Activated CD4-positive, alpha-beta memory T cell treated with anti-CD3 and anti-CD28 coated beads for 36 hours (primary cell): ENCODE results near the gene PRKCH. TPM values are rescaled to one million over a fixed set of nuclear protein-coding genes. Genes with fewer than 3 reads are reported as not detected.

Experiments
- CTCF ChIA-PET: fragments of 350-600 bp; sonication (Branson Sonifier 250); formaldehyde crosslinking; loops from one replicate; lab custom pipeline; 2021; ENCODE audit warnings: antibody characterized with exemption, inconsistent platforms; lab: Charles Lee
- POLR2A ChIA-PET: fragments of 350-600 bp; sonication (Branson Sonifier 250); formaldehyde crosslinking; loops from one replicate; lab custom pipeline; 2021; ENCODE audit warnings: antibody characterized with exemption; lab: Charles Lee
- DNase-seq: peaks from one replicate; pipeline ENCODE4 v3.0.0-alpha.2; 2020
- H3K27ac Mint-ChIP-seq: one replicate; pipeline ENCODE4 v1.8.0; 2021; ENCODE audit warnings: mixed read lengths
- H3K27me3 Mint-ChIP-seq: one replicate; pipeline ENCODE4 v1.8.0; 2021; ENCODE audit warnings: mixed read lengths
- H3K36me3 Mint-ChIP-seq: one replicate; pipeline ENCODE4 v1.8.0; 2021; ENCODE audit warnings: mixed read lengths
- H3K4me1 Mint-ChIP-seq: one replicate; pipeline ENCODE4 v1.8.0; 2021; ENCODE audit warnings: low read depth, mixed read lengths
- H3K4me3 Mint-ChIP-seq: one replicate; pipeline ENCODE4 v1.8.0; 2021; ENCODE audit warnings: mild to moderate bottlenecking, mixed read lengths
- H3K9me3 Mint-ChIP-seq: one replicate; pipeline ENCODE4 v1.8.0; 2021; ENCODE audit warnings: mixed read lengths
- intact Hi-C: fragments of 100-400 bp; cut with micrococcal nuclease; formaldehyde crosslinking; loops from one replicate; pipeline ENCODE4 v1.15.1; 2023
- total RNA-seq, 2 experiments: library from RNA; stranded (reverse); gene quantifications; one replicate each; pipeline ENCODE4 v1.2.3, GENCODE V29; 2021

Gene PRKCH
- total RNA-seq, 2 experiments from 2014 or later = 142 to 147 TPM

GRCh38 chr14:61561657-61562276 is 240.4 kb downstream of the PRKCH start:
- Mint-ChIP-seq H3K9me3 (peaks cover 3% of the 10 kb centered on the region), H3K36me3 (peaks cover 7% of the 10 kb centered on the region), H3K4me1 (peaks cover 66% of the 10 kb centered on the region), H3K27ac (peak overlapping the region; percentile 83), H3K27me3 (no peaks in the 10 kb centered on the region), H3K4me3 (no peak overlapping the region)
- no peak for DNase-seq
- CTCF ChIA-PET = interaction anchor here (0.6 to 1.8 kb wide), 3 partner anchors 59 to 276 kb away, joined by 3 to 7 read pairs (median 3); no protein-coding TSS in a partner anchor
- intact Hi-C loops = loop anchor here (1.0 to 2.0 kb wide), 6 partner anchors 8 to 59 kb away; no protein-coding TSS in a partner anchor
- POLR2A ChIA-PET = interaction anchor here (0.6 to 2.8 kb wide), 4 partner anchors 10 to 59 kb away, joined by 7 to 16 read pairs (median 11); no protein-coding TSS in a partner anchor

GRCh38 chr14:61562321-61563161 is 241.2 kb downstream of the PRKCH start:
- H3K4me3 Mint-ChIP-seq = peak overlapping the region; percentile 27
- peak; percentile 72 for DNase-seq
- peaks cover 66% of the 10 kb centered on the region for H3K4me1 Mint-ChIP-seq
- H3K27ac Mint-ChIP-seq = peak overlapping the region; percentile 83
- CTCF ChIA-PET = interaction anchor here (0.6 to 1.8 kb wide), 13 partner anchors 9 to 275 kb away, joined by 3 to 7 read pairs (median 3); no protein-coding TSS in a partner anchor
- POLR2A ChIA-PET = interaction anchor here (0.6 to 2.8 kb wide), 17 partner anchors 11 to 144 kb away, joined by 3 to 16 read pairs (median 4); partner anchors contain the start of gene HIF1A
- no peaks in the 10 kb centered on the region for H3K27me3 Mint-ChIP-seq
- H3K36me3 Mint-ChIP-seq = peaks cover 7% of the 10 kb centered on the region
- intact Hi-C loops = loop anchor here (1.0 to 2.0 kb wide), 8 partner anchors 9 to 100 kb away; no protein-coding TSS in a partner anchor
- peaks cover 3% of the 10 kb centered on the region for H3K9me3 Mint-ChIP-seq

GRCh38 chr14:61563162-61563511 is 241.8 kb downstream of the PRKCH start:
- Mint-ChIP-seq H3K4me1 (peaks cover 71% of the 10 kb centered on the region), H3K27ac (peak overlapping the region; percentile 83), H3K27me3 (no peaks in the 10 kb centered on the region), H3K4me3 (no peak overlapping the region), H3K9me3 (peaks cover 3% of the 10 kb centered on the region), H3K36me3 (peaks cover 7% of the 10 kb centered on the region)
- DNase-seq = no peak
- ChIA-PET POLR2A (interaction anchor here (0.6 to 2.8 kb wide), 18 partner anchors 11 to 143 kb away, joined by 3 to 16 read pairs (median 4); partner anchors contain the start of gene HIF1A), CTCF (interaction anchor here (0.6 to 1.8 kb wide), 13 partner anchors 10 to 274 kb away, joined by 3 to 7 read pairs (median 3); no protein-coding TSS in a partner anchor)
- intact Hi-C loops = loop anchor here (1.0 to 2.0 kb wide), 6 partner anchors 16 to 99 kb away; no protein-coding TSS in a partner anchor

- POLR2A ChIA-PET = interaction anchor here (0.7 to 2.8 kb wide), 4 partner anchors 30 to 98 kb away, joined by 3 to 16 read pairs (median 4); no protein-coding TSS in a partner anchor
- DNase-seq = no peak
- H3K27ac Mint-ChIP-seq = peak overlapping the region; percentile 83
- CTCF ChIA-PET = interaction anchor here (0.5 to 1.6 kb wide), 3 partner anchors 89 to 145 kb away, joined by 3 to 4 read pairs (median 3); no protein-coding TSS in a partner anchor
- intact Hi-C loops = loop anchor here (1.0 to 2.0 kb wide), 6 partner anchors 15 to 98 kb away; no protein-coding TSS in a partner anchor
- peaks cover 3% of the 10 kb centered on the region for H3K9me3 Mint-ChIP-seq
- peaks cover 7% of the 10 kb centered on the region for H3K36me3 Mint-ChIP-seq
- no peaks in the 10 kb centered on the region for H3K27me3 Mint-ChIP-seq
- H3K4me3 Mint-ChIP-seq = no peak overlapping the region
- H3K4me1 Mint-ChIP-seq = peaks cover 78% of the 10 kb centered on the region
Observed at GRCh38 chr14:61563880-61564617, 242.7 kb downstream of the PRKCH start.

GRCh38 chr14:61564618-61565091 is 243.3 kb downstream of the PRKCH start:
- CTCF ChIA-PET = interaction anchor here (0.6 kb wide), 1 partner anchor 89 kb away, joined by 3 read pairs; no protein-coding TSS in a partner anchor
- intact Hi-C loops = no loop called here
- H3K4me3 Mint-ChIP-seq = no peak overlapping the region

GRCh38 chr14:61565181-61565580 is 243.8 kb downstream of the PRKCH start:
- ChIA-PET POLR2A (interaction anchor here (0.6 to 1.8 kb wide), 4 partner anchors 13 to 228 kb away, joined by 3 to 9 read pairs (median 4); no protein-coding TSS in a partner anchor), CTCF (interaction anchor here (0.5 to 1.4 kb wide), 3 partner anchors 61 to 316 kb away, joined by 3 to 5 read pairs (median 3); no protein-coding TSS in a partner anchor)
- Mint-ChIP-seq H3K27me3 (no peaks in the 10 kb centered on the region), H3K27ac (peak overlapping the region; percentile 83), H3K36me3 (peaks cover 7% of the 10 kb centered on the region), H3K9me3 (peaks cover 3% of the 10 kb centered on the region), H3K4me3 (no peak overlapping the region), H3K4me1 (peaks cover 89% of the 10 kb centered on the region)
- intact Hi-C loops = no loop called here
- no peak for DNase-seq

More at GRCh38 chr14:61564618-61565091, 243.3 kb downstream of the PRKCH start:
- peaks cover 7% of the 10 kb centered on the region for H3K36me3 Mint-ChIP-seq
- DNase-seq = no peak
- no peaks in the 10 kb centered on the region for H3K27me3 Mint-ChIP-seq
- H3K4me1 Mint-ChIP-seq = peaks cover 84% of the 10 kb centered on the region
- H3K9me3 Mint-ChIP-seq = peaks cover 3% of the 10 kb centered on the region
- POLR2A ChIA-PET = interaction anchor here (0.7 to 1.7 kb wide), 2 partner anchors 30 to 86 kb away, joined by 3 to 4 read pairs; no protein-coding TSS in a partner anchor
- peak overlapping the region; percentile 83 for H3K27ac Mint-ChIP-seq

GRCh38 chr14:61565836-61566536 is 244.6 kb downstream of the PRKCH start:
- Mint-ChIP-seq H3K27me3 (no peaks in the 10 kb centered on the region), H3K4me3 (no peak overlapping the region), H3K9me3 (peaks cover 3% of the 10 kb centered on the region), H3K4me1 (peaks cover 90% of the 10 kb centered on the region), H3K27ac (peak overlapping the region; percentile 78), H3K36me3 (peaks cover 7% of the 10 kb centered on the region)
- intact Hi-C loops = no loop called here
- ChIA-PET CTCF (interaction anchor here (0.5 to 1.4 kb wide), 6 partner anchors 62 to 316 kb away, joined by 3 to 5 read pairs (median 3); no protein-coding TSS in a partner anchor), POLR2A (interaction anchor here (0.6 to 1.8 kb wide), 8 partner anchors 13 to 229 kb away, joined by 3 to 9 read pairs (median 3); partner anchors contain the start of gene HIF1A)
- DNase-seq = no peak

GRCh38 chr14:61566537-61567225 is 245.3 kb downstream of the PRKCH start:
- CTCF ChIA-PET = interaction anchor here (0.6 to 1.4 kb wide), 4 partner anchors 91 to 270 kb away, joined by 3 to 5 read pairs (median 4); no protein-coding TSS in a partner anchor
- POLR2A ChIA-PET = interaction anchor here (0.9 to 1.8 kb wide), 6 partner anchors 14 to 129 kb away, joined by 3 to 9 read pairs (median 3); partner anchors contain the start of gene HIF1A
- intact Hi-C loops = no loop called here
- Mint-ChIP-seq H3K36me3 (peaks cover 7% of the 10 kb centered on the region), H3K9me3 (peaks cover 3% of the 10 kb centered on the region), H3K4me3 (no peak overlapping the region), H3K27ac (peak overlapping the region; percentile 78), H3K27me3 (no peaks in the 10 kb centered on the region), H3K4me1 (peaks cover 85% of the 10 kb centered on the region)
- no peak for DNase-seq

- POLR2A ChIA-PET = interaction anchor here (1.0 kb wide), 1 partner anchor 27 kb away, joined by 3 read pairs; no protein-coding TSS in a partner anchor
- H3K27me3 Mint-ChIP-seq = no peaks in the 10 kb centered on the region
- peaks cover 78% of the 10 kb centered on the region for H3K4me1 Mint-ChIP-seq
- H3K36me3 Mint-ChIP-seq = peaks cover 7% of the 10 kb centered on the region
- DNase-seq = no peak
- H3K4me3 Mint-ChIP-seq = peak overlapping the region; percentile 66
- CTCF ChIA-PET = no interaction called here
- intact Hi-C loops = no loop called here
- H3K9me3 Mint-ChIP-seq = peaks cover 3% of the 10 kb centered on the region
- peak overlapping the region; percentile 71 for H3K27ac Mint-ChIP-seq
Observed at GRCh38 chr14:61567838-61568571, 246.6 kb downstream of the PRKCH start.
